HepG2 (cell line): Measurements from ENCODE around the gene TGM5. TPM values are rescaled to one million over a fixed set of nuclear protein-coding genes. Genes with fewer than 3 reads are reported as not detected.

Experiments used
- ATAC-seq: fragments of 200-7000 bp; cut with Tn5 transposase; 3 replicates; pipeline ENCODE4 v1.9.1; 2020; ENCODE audit warnings: mild to moderate bottlenecking, moderate library complexity
- BruUV-seq: library from RNA; stranded (reverse); fragments of 400-500 nt; replicated peaks from 2 replicates; lab custom pipeline; 2021; lab: Mats Ljungman, UMichigan
- CTCF ChIA-PET: fragments of 300-600 bp; formaldehyde crosslinking; extraction: SDS; loops from one replicate; lab custom pipeline; 2021; ENCODE audit warnings: low total read pairs, inconsistent platforms, low intra/inter-chr PET ratio; lab: Yijun Ruan, JAX
- POLR2A ChIA-PET: fragments of 350-600 bp; sonication (Branson Sonifier 250); formaldehyde crosslinking; loops from one replicate; lab custom pipeline; 2020; ENCODE audit warnings: antibody characterized with exemption, inconsistent platforms; lab: Yijun Ruan, JAX
- DNase-seq: peaks from one replicate; pipeline ENCODE4 v3.0.0-alpha.2; 2015; ENCODE audit warnings: low spot score
- FAIRE-seq: peaks from 3 replicates; lab custom pipeline; 2011; peaks lifted over from hg19 to GRCh38; lab: Jason Lieb, UNC
- H2AFZ ChIP-seq: one replicate; pipeline ENCODE4 v1.6.1; 2011; ENCODE audit warnings: low read length, inconsistent platforms
- H3K27ac ChIP-seq: fragments of 300-600 bp; 3 replicates; pipeline ENCODE4 v1.8.0; 2011; ENCODE audit warnings: mixed run types, mild to moderate bottlenecking, mixed read lengths, low read length, inconsistent platforms; ENCODE audit not compliant: insufficient read depth; ENCODE audit errors: extremely low read length
- H3K27me3 ChIP-seq, 2 experiments: fragments of 200-600 bp in 1 of 2; 2 replicates in 1 of 2; 3 replicates in 1 of 2; pipeline versions ENCODE4 v1.6.0 to v1.8.0; 2011; ENCODE audit warnings: low read length in 2 of 2, mild to moderate bottlenecking in 2 of 2, moderate library complexity in 2 of 2, inconsistent platforms in 1 of 2; ENCODE audit not compliant: insufficient read depth in 2 of 2, control insufficient read depth in 1 of 2
- H3K36me3 ChIP-seq, 2 experiments: fragments of 200-600 bp in 1 of 2; replicated peaks in 1 of 2; 2 replicates in 1 of 2; 3 replicates in 1 of 2; pipeline versions ENCODE4 v1.5.1 to v1.8.0; 2011; ENCODE audit warnings: low read length in 2 of 2, inconsistent platforms in 1 of 2; ENCODE audit not compliant: insufficient read depth in 2 of 2, control insufficient read depth in 1 of 2
- H3K4me1 ChIP-seq: 2 replicates; pipeline ENCODE4 v1.5.1; 2012; ENCODE audit warnings: low read length, inconsistent platforms; ENCODE audit not compliant: insufficient read depth
- H3K4me2 ChIP-seq: 2 replicates; pipeline ENCODE4 v1.6.0; 2011; ENCODE audit warnings: low read depth, low read length, inconsistent platforms
- H3K4me3 ChIP-seq, 3 experiments: fragments of 200-600 bp in 1 of 3; sonication (generic), shearing (Covaris generic) in 1 of 3; replicated peaks in 1 of 3; 2 replicates each; pipeline ENCODE4 v1.5.1; 2011 to 2016; ENCODE audit warnings: low read length in 3 of 3, inconsistent platforms in 2 of 3, low read depth in 2 of 3, mild to moderate bottlenecking in 2 of 3, control low read depth in 1 of 3, mixed read lengths in 1 of 3; ENCODE audit not compliant: insufficient read depth in 1 of 3
- H3K79me2 ChIP-seq: one replicate; pipeline ENCODE4 v1.6.1; 2011; ENCODE audit warnings: low read length, inconsistent platforms; ENCODE audit not compliant: insufficient read depth
- H3K9ac ChIP-seq: 2 replicates; pipeline ENCODE4 v1.6.0; 2011; ENCODE audit warnings: mild to moderate bottlenecking, low read depth, low read length, inconsistent platforms; ENCODE audit not compliant: insufficient read depth
- H3K9me3 ChIP-seq: 2 replicates; pipeline ENCODE4 v1.5.1; 2012; ENCODE audit warnings: mild to moderate bottlenecking, low read length
- H4K20me1 ChIP-seq: 2 replicates; pipeline ENCODE4 v1.6.0; 2011; ENCODE audit warnings: inconsistent platforms, mild to moderate bottlenecking, low read length, moderate library complexity; ENCODE audit not compliant: insufficient read depth
- AGO1 ChIP-seq: fragments of 200-400 bp; formaldehyde crosslinking; IDR thresholded peaks from 2 replicates; pipeline ENCODE4 v1.6.1; 2017; ENCODE audit warnings: mild to moderate bottlenecking, low read depth, low read length, moderate library complexity; ENCODE audit not compliant: poor library complexity, severe bottlenecking
- ARNT ChIP-seq: fragments of 450-650 bp; IDR thresholded peaks from 2 replicates; pipeline ENCODE4 v1.6.1; 2017
- CBX1 ChIP-seq: IDR thresholded peaks from one replicate; pipeline ENCODE4 v1.6.1; 2016; ENCODE audit warnings: antibody characterized with exemption, low read depth
- CREM ChIP-seq, 2 experiments: sonication (generic) in 1 of 2; formaldehyde crosslinking in 1 of 2; IDR thresholded peaks; 2 replicates each; pipeline versions ENCODE4 v1.4.0 to v1.6.1; 2016 to 2020; ENCODE audit warnings: antibody characterized with exemption in 1 of 2, mild to moderate bottlenecking in 1 of 2, missing genetic modification reagents in 1 of 2
- ISX ChIP-seq: sonication (generic); formaldehyde crosslinking; conservative IDR thresholded peaks from 2 replicates; pipeline ENCODE4 v1.5.0; 2020; ENCODE audit warnings: missing genetic modification reagents
- MYC ChIP-seq: sonication (generic); formaldehyde crosslinking; IDR thresholded peaks from 2 replicates; pipeline ENCODE4 v1.9.0; 2021; ENCODE audit warnings: missing genetic modification reagents, borderline replicate concordance
- TEAD2 ChIP-seq: sonication (generic); formaldehyde crosslinking; IDR thresholded peaks from 2 replicates; pipeline ENCODE4 v1.9.0; 2021; ENCODE audit warnings: missing genetic modification reagents
- ZBTB38 ChIP-seq: sonication (generic); formaldehyde crosslinking; IDR thresholded peaks from 2 replicates; pipeline ENCODE4 v1.5.1; 2020; ENCODE audit warnings: mild to moderate bottlenecking, missing genetic modification reagents
- ZNF260 ChIP-seq: sonication (generic); formaldehyde crosslinking; IDR thresholded peaks from 2 replicates; pipeline ENCODE4 v1.4.0; 2020; ENCODE audit warnings: missing genetic modification reagents, low read depth, mild to moderate bottlenecking, borderline replicate concordance
- ZNF556 ChIP-seq: sonication (generic); formaldehyde crosslinking; IDR thresholded peaks from 2 replicates; pipeline ENCODE4 v1.4.0; 2020; ENCODE audit warnings: mild to moderate bottlenecking, missing genetic modification reagents, borderline replicate concordance
- ZNF850 ChIP-seq: sonication (generic); formaldehyde crosslinking; conservative IDR thresholded peaks from 2 replicates; pipeline ENCODE4 v1.9.0; 2021; ENCODE audit warnings: mild to moderate bottlenecking, missing genetic modification reagents
- WGBS: methylation state at CpG from one replicate; pipeline ENCODE4 v1.1.6; 2017; ENCODE audit warnings: low lambda C conversion rate; 5-methylcytosine and 5-hydroxymethylcytosine counted together
- in situ Hi-C: cut with HindIII; loops from 2 replicates; pipeline ENCODE4 v1.10.0; 2017; ENCODE audit warnings: low pct_unique_long_range_greater_than_20kb; ENCODE audit not compliant: extremely low pct_ligation_motif_present
- intact Hi-C: fragments of 100-400 bp; cut with micrococcal nuclease; formaldehyde crosslinking; loops from one replicate; pipeline ENCODE4 v1.10.0; 2022; ENCODE audit not compliant: unreplicated experiment
- polyA plus RNA-seq, 8 experiments: library from polyadenylated mRNA; depleted of rRNA in 3 of 8; stranded (reverse) in 7 of 8; unstranded in 1 of 8; fragments of >200 nt; fragmentation: Illumina TruSeq in 4 of 8; extraction: Trizol in 4 of 8; gene quantifications; 2 replicates each; pipeline versions ENCODE4 v1.2.1 to v1.2.3, GENCODE V29; 2011 to 2016; ENCODE audit warnings: low read depth in 4 of 8, missing spikeins in 1 of 8, mixed read lengths in 1 of 8; ENCODE audit not compliant: insufficient read depth in 1 of 8
- total RNA-seq, 5 experiments: library from RNA; depleted of rRNA; stranded (reverse); fragments of >200 nt; fragmentation: Illumina TruSeq; extraction: Trizol; gene quantifications; 2 replicates each; pipeline ENCODE4 v1.2.3, GENCODE V29; 2016; ENCODE audit warnings: low read depth in 1 of 5
- TF ChIP-seq, protein P1 (sequence below), 2 experiments: IDR thresholded peaks; 2 replicates each; pipeline ENCODE4 v1.6.1; 2011 to 2012; ENCODE audit warnings: low read length in 2 of 2, borderline replicate concordance in 1 of 2, low read depth in 1 of 2, mild to moderate bottlenecking in 1 of 2, moderate library complexity in 1 of 2

The TGM5 gene
- total and polyA plus RNA-seq, 2 of the 13 experiments (the other 11 are each of a cell fraction or from before 2014, with no cell fraction given) = 0.18 to 0.65 TPM

DNA sequence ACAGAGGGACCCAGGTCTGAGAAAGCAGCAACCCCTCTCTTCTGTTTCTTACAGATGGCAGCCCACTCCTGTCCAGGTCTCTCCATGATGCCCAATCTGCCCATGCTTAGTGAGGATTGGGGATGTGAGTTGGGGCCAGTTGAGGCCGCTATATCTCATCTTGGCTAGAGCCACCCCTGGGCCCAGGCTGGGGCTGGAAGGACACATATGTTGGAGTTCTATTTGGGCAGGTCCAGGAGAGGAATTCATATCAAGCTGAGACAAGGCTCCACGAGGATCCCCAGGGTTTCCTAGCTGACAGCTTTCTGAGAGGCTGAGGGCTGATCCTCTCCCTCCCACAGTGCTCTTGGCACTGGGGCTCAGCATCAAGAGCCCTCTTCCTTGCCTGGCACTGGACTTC lies 11.4 kb downstream of the TGM5 start:
- BruUV-seq = no TSS peak
- Histone ChIP-seq H3K9ac (no peak overlapping the region), H2AFZ (no peak overlapping the region), H3K9me3 (no peaks in the 10 kb centered on the region), H3K4me3 (no peak overlapping the region), H3K27ac (no peak overlapping the region), H4K20me1 (no peaks in the 10 kb centered on the region), H3K79me2 (no peaks in the 10 kb centered on the region), H3K4me2 (no peak overlapping the region), H3K36me3 (no peaks in the 10 kb centered on the region)
- POLR2A ChIA-PET = no interaction called here
- in situ Hi-C loops = no loop called here
- intact Hi-C loops = no loop called here
- TF ChIP-seq ZBTB38 (no peak), ISX (CRISPR knock-in tag) (no peak), TEAD2 (CRISPR knock-in tag) (no peak), MYC (no peak), CBX1 (no peak), ZNF556 (CRISPR knock-in tag) (no peak), ZNF850 (CRISPR knock-in tag) (no peak), AGO1 (no peak), ZNF260 (CRISPR knock-in tag) (no peak), CREM (IDR thresholded peaks at IDR 0.05) (no peak), CREM (CRISPR knock-in tag; IDR thresholded peaks at IDR 0.05) (no peak), ARNT (no peak)
- TF ChIP-seq, protein P1, sequence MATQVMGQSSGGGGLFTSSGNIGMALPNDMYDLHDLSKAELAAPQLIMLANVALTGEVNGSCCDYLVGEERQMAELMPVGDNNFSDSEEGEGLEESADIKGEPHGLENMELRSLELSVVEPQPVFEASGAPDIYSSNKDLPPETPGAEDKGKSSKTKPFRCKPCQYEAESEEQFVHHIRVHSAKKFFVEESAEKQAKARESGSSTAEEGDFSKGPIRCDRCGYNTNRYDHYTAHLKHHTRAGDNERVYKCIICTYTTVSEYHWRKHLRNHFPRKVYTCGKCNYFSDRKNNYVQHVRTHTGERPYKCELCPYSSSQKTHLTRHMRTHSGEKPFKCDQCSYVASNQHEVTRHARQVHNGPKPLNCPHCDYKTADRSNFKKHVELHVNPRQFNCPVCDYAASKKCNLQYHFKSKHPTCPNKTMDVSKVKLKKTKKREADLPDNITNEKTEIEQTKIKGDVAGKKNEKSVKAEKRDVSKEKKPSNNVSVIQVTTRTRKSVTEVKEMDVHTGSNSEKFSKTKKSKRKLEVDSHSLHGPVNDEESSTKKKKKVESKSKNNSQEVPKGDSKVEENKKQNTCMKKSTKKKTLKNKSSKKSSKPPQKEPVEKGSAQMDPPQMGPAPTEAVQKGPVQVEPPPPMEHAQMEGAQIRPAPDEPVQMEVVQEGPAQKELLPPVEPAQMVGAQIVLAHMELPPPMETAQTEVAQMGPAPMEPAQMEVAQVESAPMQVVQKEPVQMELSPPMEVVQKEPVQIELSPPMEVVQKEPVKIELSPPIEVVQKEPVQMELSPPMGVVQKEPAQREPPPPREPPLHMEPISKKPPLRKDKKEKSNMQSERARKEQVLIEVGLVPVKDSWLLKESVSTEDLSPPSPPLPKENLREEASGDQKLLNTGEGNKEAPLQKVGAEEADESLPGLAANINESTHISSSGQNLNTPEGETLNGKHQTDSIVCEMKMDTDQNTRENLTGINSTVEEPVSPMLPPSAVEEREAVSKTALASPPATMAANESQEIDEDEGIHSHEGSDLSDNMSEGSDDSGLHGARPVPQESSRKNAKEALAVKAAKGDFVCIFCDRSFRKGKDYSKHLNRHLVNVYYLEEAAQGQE (IDR thresholded peaks at IDR 0.05; ENCODE audit: borderline replicate concordance in 1 of 2, low read depth in 1 of 2, low read length in 2 of 2) = no peak
- TF ChIP-seq, all 625 proteins: peak for 0
- peaks cover 2 to 22% of the 10 kb centered on the region in 2 experiments; a peak in 3 of 5 replicates for H3K27me3 ChIP-seq
- WGBS = no CpG with 5 or more reads among the region's 2 CpGs
- FAIRE-seq = no peak
- ATAC-seq = no peak
- no peaks in the 10 kb centered on the region for H3K4me1 ChIP-seq
- CTCF ChIA-PET = no interaction called here
- DNase-seq = no peak
